A673 (cell line): ENCODE results near the gene VTI1A.

Experiments used
- EZH2 ChIP-seq: fragments of 200-600 bp; sonication (generic); IDR thresholded peaks from 2 replicates; pipeline ENCODE4 v1.6.1; 2017; ENCODE audit warnings: borderline replicate concordance, low read depth, mild to moderate bottlenecking, mixed read lengths, antibody characterized with exemption, low read length; ENCODE audit not compliant: poor library complexity, severe bottlenecking
- TF ChIP-seq, protein P1 (sequence below): fragments of 300-800, 200-600 bp; sonication (generic); conservative IDR thresholded peaks from 2 replicates; pipeline ENCODE4 v1.5.1; 2017; ENCODE audit warnings: low read depth, mild to moderate bottlenecking, antibody characterized with exemption, low read length, moderate library complexity, mixed read lengths

- TF ChIP-seq, protein P1, sequence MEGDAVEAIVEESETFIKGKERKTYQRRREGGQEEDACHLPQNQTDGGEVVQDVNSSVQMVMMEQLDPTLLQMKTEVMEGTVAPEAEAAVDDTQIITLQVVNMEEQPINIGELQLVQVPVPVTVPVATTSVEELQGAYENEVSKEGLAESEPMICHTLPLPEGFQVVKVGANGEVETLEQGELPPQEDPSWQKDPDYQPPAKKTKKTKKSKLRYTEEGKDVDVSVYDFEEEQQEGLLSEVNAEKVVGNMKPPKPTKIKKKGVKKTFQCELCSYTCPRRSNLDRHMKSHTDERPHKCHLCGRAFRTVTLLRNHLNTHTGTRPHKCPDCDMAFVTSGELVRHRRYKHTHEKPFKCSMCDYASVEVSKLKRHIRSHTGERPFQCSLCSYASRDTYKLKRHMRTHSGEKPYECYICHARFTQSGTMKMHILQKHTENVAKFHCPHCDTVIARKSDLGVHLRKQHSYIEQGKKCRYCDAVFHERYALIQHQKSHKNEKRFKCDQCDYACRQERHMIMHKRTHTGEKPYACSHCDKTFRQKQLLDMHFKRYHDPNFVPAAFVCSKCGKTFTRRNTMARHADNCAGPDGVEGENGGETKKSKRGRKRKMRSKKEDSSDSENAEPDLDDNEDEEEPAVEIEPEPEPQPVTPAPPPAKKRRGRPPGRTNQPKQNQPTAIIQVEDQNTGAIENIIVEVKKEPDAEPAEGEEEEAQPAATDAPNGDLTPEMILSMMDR = no peak
- no peak for TF ChIP-seq EZH2
These were observed 385.4 kb downstream of the VTI1A start for GRCh38 chr10:112832361-112832878.
